CD4-positive, alpha-beta T cell treated with Interleukin-15 for 4 hours (primary cell): Measurements from ENCODE around the gene B9D1.

Source experiments
- DNase-seq: peaks from one replicate; pipeline ENCODE4 v3.0.0-alpha.2; 2020; ENCODE audit warnings: low spot score

The B9D1 gene

GRCh38 chr17:19376811-19377210, 14.3 kb upstream of the B9D1 start:
- no peak for DNase-seq

- DNase-seq, result no peak
These were observed 13.2 kb upstream of the B9D1 start for GRCh38 chr17:19375732-19376131.

GRCh38 chr17:19374136-19374535, 11.6 kb upstream of the B9D1 start:
- DNase-seq, result no peak

GRCh38 chr17:19372866-19373504, 10.5 kb upstream of the B9D1 start:
- no peak for DNase-seq

- DNase-seq, result no peak
These were observed 9.9 kb upstream of the B9D1 start for GRCh38 chr17:19372439-19372838.

- no peak for DNase-seq
These were observed 9.5 kb upstream of the B9D1 start for GRCh38 chr17:19372011-19372370.

- DNase-seq, result peak; percentile 12
These were observed 8.9 kb upstream of the B9D1 start for GRCh38 chr17:19371259-19372010.

- peak; percentile 14 for DNase-seq
These were observed 8.0 kb upstream of the B9D1 start for GRCh38 chr17:19370493-19370960.

GRCh38 chr17:19369846-19370492, 7.4 kb upstream of the B9D1 start:
- peak; percentile 59 for DNase-seq

GRCh38 chr17:19369107-19369778, 6.7 kb upstream of the B9D1 start:
- no peak for DNase-seq

- no peak for DNase-seq
These were observed 5.7 kb upstream of the B9D1 start for GRCh38 chr17:19368229-19368628.

GRCh38 chr17:19366637-19366972, 4.1 kb upstream of the B9D1 start:
- no peak for DNase-seq

- no peak for DNase-seq
These were observed 3.5 kb upstream of the B9D1 start for GRCh38 chr17:19365833-19366636.

GRCh38 chr17:19365499-19365817, 2.9 kb upstream of the B9D1 start:
- no peak for DNase-seq

- no peak for DNase-seq
These were observed 2.4 kb upstream of the B9D1 start for GRCh38 chr17:19364699-19365498.

GRCh38 chr17:19363460-19364035, 1.0 kb upstream of the B9D1 start:
- DNase-seq, result no peak

- no peak for DNase-seq
These were observed 553 bp upstream of the B9D1 start for GRCh38 chr17:19363114-19363438.

GRCh38 chr17:19361944-19362276, 613 bp downstream of the B9D1 start:
- DNase-seq, result no peak

- DNase-seq, result no peak
These were observed 1.2 kb downstream of the B9D1 start for GRCh38 chr17:19361326-19361725.

- no peak for DNase-seq
These were observed 1.8 kb downstream of the B9D1 start for GRCh38 chr17:19360772-19361171.

- DNase-seq, result no peak
These were observed 2.7 kb downstream of the B9D1 start for GRCh38 chr17:19359856-19360255.
